ENCODE data around the gene SIPA1L3.
"Not testable (repeated sequence)": the region's sequence is repeated elsewhere in the genome, so short reads cannot be mapped to it uniquely, and the experiment has no call there.

Gene SIPA1L3

DNA sequence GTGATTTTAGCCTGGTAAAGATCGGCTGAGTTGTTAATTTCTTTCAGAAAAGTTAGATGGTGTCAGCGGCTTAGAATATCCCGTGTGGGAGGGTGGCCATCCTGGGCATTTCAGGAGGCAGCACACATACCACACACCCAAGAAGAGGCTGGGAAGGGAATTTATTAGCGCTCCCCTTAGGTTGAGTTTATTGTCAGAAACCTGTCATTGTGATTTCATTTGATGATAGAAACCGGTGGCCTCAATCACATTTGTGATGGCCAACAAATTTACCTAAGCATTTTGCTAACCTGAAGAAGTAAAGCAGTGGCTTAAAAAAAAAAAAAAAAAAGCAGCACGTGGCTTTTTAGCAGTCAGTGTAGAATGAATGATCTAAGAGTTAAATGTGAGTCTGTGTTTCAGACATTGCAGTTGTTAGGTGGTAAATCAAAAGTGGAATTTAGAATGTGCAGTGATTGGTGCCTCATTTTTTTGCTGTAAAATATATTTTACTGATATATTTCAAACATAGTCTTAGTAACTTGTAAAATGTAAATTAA is 2.7 kb downstream of the SIPA1L3 start:
- no peak for DNase-seq (ENCODE audit: low read depth)

- no peak for DNase-seq (ENCODE audit: low read depth)
These were observed 7.9 kb downstream of the SIPA1L3 start for GRCh38 chr19:37914908-37915307.

DNA sequence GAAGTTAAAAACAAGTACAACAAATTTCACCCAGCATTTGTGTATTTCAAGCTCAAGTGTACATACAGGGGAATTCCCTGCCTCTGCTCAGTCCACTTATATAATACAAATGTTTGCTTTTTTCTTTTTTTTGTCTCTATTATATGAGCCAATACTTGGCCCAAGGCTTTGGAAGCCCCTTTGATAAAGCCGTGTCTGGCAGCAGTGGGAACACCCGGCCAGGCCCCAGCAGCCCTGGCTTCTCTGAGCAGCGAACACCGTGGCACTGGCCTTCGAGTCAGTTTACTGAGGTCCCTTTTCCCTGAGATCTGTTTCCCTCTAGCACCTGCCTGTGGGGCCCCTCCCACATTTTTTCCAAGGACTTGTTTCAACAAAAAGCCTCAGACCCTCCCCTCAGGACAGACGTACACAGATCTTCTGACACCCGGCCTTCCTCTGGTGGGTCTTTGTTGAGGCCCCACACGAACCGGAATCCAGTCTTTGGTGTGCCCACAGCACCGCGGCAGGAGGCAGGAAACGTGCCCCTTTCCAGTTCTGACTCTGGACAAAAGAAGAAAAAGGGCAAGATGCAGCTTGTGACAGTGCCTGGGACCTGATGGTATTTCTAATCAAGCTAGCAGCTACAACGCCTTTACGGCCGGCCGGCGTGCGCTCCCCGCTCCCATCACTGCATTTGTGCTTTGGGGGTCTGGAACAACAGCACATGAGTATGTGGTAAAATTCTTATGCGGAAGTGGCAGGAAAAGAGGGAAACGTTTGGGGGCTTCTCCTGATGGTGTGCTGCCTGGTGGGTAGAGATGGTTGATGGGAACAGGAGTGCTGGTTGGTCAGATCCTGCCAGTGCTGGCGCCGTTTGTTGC is 13.8 kb downstream of the SIPA1L3 start:
- no peak for DNase-seq (ENCODE audit: low read depth)

DNA sequence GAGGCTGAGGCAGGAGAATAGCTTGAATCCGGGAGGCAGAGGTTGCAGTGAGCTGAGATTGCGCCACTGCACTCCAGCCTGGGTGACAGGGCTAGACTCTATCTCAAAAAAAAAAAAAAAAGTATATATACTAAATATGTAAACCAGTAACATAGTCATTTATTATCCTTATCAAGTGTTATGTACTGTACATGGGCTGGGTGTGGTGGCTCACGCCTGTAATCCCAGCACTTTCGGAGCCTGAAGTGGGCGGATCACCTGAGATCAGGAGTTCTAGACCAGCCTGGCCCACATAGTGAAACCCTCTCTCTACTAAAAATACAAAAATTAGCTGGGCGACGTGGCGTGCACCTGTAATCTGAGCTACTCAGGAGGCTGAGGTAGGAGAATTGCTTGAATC is 17.6 kb downstream of the SIPA1L3 start:
- DNase-seq (ENCODE audit: low read depth), result not testable (repeated sequence)

GRCh38 chr19:37925212-37925611 is 18.2 kb downstream of the SIPA1L3 start:
- no peak for DNase-seq (ENCODE audit: low read depth)

DNA sequence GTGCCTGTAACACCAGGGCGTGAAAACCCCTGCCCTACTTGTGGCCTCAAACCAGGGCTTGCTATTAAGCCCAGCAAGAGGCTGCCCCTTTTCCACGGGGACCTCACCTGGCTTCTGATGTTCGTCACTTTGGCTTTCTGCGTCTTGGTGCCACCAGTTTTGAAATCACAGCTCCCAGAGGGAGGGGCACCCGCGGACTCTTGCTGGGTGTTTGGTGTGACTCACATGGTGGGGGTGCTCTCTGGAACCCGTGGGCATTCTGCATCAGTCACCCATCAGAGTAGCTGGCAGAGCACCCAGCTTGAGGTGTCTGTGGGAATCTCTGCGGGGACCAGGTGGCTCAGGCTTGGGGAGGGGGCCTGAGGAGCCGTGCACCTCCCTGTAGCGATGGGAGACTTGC is 19.2 kb downstream of the SIPA1L3 start:
- DNase-seq (ENCODE audit: low read depth), result no peak

DNA sequence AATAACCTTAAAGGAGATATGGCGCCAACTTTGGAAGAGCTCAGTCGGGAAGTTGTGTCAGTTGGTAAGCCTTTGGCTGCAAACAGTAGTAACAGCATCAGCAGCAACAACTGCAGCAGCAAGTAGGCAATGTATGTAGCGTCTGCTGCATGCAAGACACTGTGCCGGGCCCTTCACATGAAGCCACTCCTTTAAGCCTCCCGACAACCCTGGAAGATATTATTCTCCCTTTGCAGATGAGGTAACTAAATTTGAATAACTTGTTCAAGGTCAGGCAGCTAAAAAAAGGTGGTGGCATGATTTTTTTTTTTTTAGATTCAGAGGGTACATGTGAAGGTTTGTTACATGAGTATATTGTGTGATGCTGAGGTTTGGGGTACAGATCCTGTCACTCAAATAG is 19.7 kb downstream of the SIPA1L3 start:
- no peak for DNase-seq (ENCODE audit: low read depth)

DNA sequence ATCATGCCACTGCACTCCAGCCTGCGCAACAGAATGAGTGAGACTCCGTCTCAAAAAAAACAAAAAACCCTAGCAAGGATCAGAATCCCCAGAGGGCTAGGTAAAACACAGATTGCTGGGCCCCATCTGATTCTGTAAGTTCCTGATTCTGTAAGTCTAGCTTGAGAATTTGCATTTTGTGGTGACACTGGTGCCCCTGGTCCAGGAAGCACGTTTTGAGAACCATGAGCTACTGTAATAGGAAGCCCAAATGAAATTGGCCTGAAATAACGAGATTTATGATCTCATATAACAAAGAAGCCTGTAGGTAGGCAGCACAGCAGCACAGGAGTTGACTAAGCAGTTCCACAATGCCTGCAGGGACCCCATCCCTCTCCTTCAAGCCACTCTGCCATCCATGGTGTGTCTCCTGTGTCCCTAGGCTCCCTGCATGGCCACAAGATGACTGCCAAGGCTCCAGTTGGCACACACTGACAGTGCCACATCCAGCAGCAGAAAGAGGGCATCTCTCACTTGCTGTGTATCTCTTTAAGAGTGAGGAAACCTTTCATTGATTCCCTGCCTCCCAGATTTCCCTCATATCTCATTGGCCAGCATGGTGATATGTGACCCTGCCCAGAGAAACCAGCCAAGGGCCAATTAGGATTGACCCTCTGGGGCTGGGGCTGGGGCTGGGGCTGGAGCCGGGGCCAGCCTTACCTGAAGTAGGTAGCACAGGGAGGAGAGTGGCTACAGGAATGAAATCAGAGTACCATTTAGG is 21.7 kb downstream of the SIPA1L3 start:
- DNase-seq (ENCODE audit: low read depth), result no peak

- no peak for DNase-seq (ENCODE audit: low read depth)
These were observed 22.4 kb downstream of the SIPA1L3 start for GRCh38 chr19:37929355-37929923.

DNA sequence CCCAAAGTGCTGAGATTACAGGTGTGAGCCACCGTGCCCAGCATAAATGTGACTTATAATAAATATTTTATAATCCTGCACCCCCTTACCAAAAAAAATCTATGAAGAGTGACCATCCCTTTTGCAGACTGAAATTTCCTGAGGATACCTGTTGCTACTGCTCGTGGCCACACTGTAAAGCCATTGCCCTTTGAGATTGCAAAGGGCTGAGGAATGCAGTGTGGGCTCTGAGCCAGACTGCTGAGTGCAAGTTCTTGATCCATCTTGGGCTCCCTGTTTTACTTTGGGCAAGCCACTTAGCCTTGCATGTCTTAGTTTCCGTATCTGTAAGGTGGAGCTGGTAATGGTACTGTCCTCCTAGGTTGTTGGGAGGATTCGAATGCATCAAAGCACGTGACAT is 23.4 kb downstream of the SIPA1L3 start:
- peak; percentile 37 for DNase-seq (ENCODE audit: low read depth)

DNA sequence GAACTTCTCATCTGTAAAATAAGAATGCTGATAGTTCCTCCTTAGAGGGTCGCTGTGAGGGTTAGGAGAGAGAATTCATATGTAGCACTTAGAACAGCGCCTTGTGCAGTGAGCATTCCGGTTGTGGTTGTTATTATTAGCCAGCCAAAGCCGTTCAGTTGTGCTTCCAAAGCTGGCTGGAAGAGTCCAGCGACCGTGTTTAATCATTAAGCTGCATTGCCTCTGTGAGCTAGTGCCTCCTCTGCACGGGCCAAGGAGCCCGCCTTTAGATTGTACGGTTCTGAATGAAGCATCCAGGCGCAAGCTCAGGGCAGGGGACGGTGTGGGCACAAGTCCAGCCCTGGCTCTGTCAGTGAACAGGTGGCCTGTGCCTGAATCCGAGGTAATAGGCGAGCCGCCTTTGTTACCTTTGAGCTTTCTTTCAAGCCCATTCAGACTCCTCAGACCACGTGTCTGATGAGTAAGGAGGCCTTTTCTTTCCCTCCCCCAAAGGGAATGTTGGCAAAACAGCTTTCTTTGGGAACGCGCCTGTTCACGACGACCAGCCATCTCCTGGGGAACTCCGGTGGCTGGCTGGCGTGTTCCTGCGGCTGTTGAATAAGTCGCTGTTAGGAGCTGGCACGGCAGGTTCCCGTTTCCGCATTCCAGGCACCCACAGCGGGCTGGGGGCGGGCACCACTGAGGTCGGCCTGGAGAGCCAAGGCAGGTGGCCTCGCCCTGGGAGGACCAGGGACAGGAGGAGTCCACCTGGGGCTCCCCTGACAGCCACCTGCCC is 25.1 kb downstream of the SIPA1L3 start:
- peak; percentile 20 for DNase-seq (ENCODE audit: low read depth)

DNA sequence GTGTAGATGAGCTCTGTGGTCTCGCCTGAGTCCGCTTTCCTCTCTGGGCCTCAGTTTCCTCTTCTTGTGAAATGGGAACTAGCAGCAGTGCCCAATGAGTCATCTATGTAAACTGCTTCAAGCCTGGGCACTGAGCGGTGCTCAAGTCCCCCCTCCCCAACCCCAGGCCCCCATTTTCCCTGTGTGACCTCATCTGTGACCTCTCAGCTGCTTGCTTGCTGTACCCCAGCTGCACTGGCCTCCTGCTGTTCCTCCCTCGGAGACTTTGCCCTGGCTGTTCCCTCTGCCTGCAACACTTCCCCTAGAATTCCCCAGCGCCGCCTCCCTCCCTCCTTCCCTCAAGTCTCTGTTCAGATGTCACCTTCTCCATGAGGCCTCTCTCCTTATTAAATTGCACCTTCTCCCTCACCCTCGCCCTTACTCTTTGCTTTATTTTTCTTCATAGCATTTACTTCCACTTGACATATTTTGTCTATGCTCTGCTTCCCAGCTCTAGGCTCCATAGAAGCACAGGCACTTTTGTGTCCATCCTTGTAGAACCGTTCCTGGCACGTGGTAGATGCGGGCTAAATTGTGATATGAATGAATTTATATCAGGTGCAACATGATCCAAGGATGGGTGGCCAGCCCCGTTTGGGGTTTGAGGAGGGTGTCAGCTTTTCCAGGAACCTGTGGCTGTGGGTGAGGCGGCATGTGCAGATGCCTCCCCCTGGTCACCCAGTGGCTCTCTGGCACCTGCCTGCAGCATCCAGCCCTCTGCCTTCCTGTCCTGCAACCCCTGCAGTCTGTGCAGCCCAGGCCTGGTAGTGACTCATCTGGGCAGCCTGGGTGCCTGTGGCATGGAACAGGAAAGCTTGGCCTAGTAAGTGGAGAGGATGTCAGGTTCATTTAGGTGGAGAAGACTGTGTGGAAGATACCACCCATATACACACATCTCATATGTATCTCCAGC is 26.3 kb downstream of the SIPA1L3 start:
- DNase-seq (ENCODE audit: low read depth), result peak; percentile 67

- no peak for DNase-seq (ENCODE audit: low read depth)
These were observed 26.9 kb downstream of the SIPA1L3 start for GRCh38 chr19:37933937-37934358.

- DNase-seq (ENCODE audit: low read depth), result no peak
These were observed 28.3 kb downstream of the SIPA1L3 start for GRCh38 chr19:37935341-37935740.

DNA sequence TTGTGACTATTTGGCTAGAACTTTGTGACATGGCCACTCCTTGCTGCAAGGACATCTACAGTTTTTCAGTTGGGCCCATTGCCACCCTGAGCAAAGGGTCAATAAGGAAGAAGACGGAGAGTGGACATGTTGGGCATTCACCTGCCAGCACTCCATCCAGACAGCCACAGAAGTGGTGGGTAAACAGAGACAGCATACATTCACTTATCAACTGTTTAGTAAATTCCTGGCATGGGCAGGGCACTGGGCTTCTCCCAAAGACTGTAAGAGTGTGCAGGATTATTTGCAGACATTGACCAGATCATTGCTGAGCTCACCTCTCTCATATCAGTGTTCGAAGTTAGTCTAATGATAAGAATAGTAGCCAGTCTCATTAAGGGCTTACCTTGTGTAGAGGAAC is 29.2 kb downstream of the SIPA1L3 start:
- DNase-seq (ENCODE audit: low read depth), result no peak

- no peak for DNase-seq (ENCODE audit: low read depth)
These were observed 29.9 kb downstream of the SIPA1L3 start for GRCh38 chr19:37936886-37937285.

DNA sequence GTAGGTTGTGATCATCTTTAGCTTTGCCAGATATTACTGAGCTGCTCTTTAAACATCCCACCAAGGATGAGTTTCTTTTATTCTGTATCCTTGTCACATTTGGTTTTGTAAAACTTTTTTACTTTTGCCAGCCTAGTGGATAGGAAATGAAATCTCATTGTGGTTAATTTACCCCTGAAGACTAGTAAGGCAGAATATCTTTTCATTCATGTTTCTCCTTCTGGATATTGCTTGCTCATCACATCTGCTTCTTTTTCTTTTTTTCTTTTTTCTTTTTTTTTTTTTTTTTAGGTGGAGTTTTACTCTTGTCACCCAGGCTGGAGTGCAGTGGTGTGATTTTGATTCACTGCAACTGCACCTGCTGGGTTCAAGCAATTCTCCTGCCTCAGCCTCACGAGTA is 31.3 kb downstream of the SIPA1L3 start:
- no peak for DNase-seq (ENCODE audit: low read depth)

DNA sequence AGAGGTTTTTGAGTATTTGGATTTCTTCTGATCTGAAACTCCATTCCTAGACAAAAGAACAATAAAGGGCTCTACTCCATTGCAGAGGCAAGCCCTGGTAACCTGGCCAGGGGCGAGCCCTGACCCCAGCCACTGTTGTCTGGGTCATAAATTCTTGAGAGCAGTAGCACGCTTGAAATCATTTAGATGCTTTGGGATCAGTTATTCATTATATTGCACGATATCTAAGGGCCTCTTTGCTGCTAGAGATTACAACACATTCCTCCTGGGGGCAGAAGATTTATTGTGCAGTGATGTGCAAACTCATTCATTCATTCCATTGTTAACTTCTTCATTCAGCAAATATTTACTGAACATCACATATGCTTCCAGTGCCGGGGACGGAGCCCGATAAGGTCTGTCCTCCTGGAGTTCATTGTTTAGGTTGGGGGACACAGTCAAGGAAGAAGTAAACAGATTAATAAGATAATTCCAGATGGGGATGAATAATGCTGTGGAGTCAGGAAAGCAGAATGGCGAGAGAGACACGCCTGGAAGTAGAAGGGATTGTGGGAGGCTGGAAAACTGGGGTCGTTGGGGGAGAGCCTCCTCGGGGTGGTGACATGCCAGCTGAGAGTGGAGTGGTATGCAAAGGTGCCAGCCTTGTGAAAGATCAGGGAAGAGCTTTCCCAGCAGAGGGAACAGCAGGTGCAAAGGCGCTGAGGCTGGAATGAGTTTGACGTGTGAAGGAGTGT is 34.9 kb downstream of the SIPA1L3 start:
- no peak for DNase-seq (ENCODE audit: low read depth)

DNA sequence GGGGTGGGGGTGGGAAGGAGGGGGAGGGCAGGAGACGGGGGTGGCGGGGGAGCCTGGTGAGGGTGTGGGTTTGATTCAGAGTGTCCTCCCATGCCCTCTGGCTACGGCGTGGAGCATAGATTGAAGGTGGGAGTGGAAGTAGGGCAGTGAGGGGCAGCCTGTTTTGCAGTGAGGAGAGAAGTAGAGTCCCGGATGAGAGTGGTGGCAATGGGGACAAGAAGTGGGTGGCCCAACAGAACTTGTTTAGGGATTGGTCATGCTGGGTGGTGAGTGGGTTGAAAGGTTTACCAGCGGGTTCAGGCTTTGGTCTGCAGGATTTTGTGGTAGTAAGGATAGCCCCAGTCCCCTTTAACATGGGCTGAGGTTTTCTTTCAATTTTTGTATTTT is 35.5 kb downstream of the SIPA1L3 start:
- no peak for DNase-seq (ENCODE audit: low read depth)

DNA sequence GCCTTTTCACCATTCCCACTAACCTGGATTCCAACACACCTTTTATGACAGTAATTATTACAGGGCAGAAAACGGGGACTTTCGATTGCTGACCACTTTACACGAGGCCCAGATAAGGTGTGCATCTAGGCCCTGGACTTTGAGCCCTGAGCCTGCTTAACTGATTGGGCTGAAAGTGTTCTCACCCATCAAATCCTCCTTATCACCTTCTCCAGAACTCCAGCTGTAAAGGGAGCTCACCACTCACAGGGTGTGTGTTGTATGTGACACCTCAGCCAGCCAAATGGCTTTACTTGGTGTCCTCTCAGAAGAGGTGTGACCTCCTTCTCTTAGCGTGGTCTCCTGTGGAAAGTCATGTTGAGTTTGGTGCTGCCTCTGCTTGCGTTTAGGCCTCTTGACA is 36.5 kb downstream of the SIPA1L3 start:
- DNase-seq (ENCODE audit: low read depth), result no peak
